Cerebellar cortex (tissue), 1 donor: ENCODE data around the gene WDR33.

Source experiments
- DNase-seq: peaks from one replicate; pipeline ENCODE4 v3.0.0-alpha.2; 2015; ENCODE audit warnings: low spot score

WDR33 gene

DNA sequence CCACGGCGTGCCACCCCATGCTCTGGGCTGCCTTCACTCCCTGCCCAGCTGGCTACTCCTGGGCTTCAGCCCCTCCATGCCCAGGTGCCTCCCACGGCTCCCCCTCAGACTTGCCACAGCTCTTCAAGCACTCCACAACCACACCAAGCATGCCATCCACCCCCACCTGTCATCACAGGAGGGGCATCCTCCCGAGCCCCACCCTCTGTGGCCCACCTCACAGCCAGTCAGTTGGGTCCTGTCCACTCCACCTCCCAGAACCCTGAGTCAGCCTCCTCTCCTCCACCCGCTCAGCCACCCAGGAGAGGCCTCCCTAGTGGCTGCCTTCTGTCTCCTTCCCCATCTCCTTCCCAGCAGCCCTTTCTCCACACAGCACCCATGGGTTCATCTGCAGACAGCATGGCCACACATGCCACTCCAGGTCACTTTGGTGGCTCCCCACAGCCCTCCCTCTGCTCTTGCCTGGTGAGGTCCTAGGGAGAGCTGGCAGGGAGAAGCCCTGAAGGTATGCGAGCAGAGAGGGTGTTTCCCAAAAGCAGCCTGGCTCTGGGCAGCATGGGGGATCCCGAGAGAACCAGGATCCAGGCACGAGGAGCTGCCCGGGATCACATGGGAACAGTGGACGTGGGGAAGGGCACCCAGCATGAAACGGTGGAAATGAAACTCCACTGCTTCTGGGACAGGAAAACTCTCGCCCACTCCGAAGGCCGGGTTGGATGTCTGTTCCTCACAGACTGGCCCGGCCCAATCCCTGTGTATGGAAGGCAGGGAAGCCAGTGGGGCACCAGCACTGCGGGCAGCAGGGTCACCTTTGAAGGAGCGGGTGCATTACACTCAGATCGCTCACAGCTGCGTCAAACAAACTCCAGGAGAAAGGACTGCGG, 138.4 kb downstream of the WDR33 start:
- no peak for DNase-seq

DNA sequence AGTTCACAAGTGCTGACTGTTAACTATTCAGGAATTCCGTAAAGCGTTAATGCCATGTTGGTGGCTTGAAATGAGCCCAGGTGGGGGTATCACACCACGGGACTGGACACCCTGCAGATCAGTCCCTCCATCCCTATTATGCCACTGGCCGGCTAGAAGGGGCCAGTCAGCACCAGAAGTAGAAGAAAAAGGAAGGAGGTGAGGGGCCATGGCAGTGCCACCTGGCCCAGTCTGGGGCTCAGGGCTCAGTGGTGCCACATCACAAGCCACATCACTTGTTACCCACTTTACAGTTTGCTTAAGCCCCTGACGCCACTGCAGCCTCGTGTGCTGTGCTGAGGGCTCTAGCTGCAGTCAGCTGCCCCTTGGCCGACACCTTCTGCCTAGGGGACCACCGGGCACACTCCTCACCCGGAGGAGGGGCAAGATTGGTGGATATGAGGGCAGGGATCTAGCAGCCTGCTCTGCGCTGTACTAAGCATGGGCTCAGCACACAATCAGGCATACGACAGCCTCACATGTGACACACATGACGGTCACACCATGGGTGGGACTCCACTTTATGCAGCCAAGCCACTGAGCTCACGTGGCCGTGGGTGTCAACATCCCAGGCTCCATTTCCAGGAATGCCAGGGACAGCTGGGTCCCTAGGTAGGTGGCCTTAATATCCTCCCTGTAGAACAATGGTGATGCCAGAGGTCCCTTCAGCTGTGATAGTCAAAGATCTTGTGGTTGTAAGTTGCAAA, 139.2 kb downstream of the WDR33 start:
- no peak for DNase-seq

- DNase-seq: no peak
Measured at GRCh38 chr2:127670957-127671290, 140.0 kb downstream of the WDR33 start.

DNA sequence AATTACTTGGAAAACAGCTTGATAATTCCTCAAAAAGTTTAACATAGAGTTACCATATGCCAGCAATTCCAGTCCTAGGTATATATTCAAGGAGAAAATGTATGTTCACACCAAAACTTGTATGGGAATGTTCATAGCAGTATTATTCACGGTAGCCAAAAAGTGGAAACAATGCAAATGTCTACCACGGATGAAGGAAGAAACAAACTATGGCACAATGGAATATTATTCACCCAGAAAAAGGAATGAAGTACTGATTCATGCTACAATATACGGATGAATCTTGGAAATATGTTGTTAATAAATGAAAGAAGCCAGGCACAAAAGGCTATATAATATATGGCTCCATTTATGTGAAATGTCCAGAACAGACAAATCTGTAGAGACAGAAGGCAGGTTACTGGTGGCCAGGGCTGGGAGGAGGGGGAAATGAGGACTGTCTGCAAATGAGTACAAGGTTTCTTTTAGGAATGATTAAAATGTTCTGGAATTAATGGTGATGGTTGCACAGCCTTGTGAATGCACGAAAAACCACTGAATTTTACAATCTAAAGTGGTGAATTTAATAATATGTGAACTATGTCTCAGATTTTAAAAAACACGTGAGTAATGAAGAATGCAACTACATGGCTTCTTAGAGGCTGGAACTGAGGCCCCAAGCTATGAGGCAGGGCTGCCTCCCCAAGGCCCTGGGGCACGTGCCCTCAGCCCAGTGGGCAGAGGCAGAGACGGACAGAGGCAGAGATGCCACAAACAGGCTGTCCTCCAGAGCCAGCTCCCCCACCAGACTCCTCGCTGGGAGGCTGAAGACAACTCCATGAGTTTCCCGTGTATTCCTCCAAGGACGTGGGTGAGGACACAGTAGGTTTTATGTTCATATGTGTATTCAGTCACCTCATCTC, 140.7 kb downstream of the WDR33 start:
- no peak for DNase-seq

GRCh38 chr2:127669056-127669455, 141.9 kb downstream of the WDR33 start:
- DNase-seq: no peak

DNA sequence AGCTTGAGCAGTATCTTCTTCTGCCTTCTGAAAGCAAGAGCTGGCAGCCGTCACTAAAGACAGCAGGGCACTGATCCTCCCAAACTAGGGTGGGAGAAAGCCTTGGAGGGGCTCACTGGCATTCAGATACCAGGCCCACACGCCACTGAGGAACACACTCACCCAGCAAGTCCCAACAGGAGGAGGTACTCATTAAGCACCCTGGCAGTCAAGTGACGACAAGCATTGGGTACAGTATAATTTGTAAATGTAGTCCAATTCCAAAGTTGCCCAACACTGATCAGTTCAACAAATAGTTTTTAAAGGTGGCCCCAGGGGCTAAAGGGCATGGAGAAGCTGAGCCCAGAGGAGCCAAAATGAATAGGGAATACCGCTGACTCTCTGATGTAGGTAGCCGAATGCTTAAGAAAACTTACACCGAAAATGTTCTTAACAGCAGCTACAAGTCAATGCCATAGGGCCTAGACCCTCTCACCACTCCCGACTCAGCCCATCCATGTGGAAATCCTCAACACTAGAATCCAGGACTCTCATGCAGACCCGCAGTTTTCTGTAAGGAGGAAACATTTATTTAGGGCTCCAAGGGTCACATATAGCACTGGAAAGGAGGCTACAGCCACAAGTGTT, 145.6 kb downstream of the WDR33 start:
- no peak for DNase-seq

- no peak for DNase-seq
Measured at GRCh38 chr2:127664895-127665225, 146.1 kb downstream of the WDR33 start.

DNA sequence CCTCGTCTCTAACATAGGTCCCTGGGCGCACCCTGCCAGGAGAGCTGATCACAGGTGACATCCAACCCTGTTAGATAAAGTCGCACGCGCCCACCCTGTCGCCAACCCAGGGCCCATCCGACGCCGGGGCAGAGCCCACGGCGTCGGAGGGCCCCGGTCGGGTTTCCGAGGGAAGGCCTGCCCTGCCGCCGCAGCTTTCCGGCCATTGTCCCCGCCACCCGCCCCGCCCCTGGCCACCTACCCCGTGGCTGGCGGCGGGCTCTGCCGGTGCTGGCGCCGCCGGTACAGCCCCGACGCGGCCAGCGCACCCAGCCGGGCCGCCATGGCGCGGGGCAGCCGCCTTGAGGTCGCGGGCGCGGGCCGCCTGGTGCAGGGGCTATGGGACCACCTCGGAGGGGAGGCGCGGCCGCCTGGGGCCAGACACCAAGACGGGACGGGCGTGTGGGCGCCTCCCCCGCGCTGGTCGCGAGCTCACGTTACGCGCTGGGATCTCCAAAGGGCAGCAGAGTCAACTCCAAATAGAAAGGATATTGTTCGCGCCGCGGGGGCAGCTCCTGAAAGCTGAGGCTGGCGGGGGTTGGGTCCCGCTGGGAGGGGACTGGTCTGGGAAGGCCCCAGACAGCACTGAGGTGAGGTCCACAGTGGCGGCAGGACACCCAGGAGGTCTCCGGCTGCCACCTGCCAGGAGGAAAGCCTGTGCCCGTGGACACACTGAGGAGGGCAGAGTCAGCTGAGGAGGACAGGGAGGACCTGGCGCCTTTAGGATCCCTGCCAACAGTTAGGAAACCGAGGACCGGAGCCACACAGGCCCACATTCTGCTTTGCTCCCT, 146.7 kb downstream of the WDR33 start:
- DNase-seq: no peak

GRCh38 chr2:127663566-127664064, 147.4 kb downstream of the WDR33 start:
- no peak for DNase-seq

- no peak for DNase-seq
Measured at GRCh38 chr2:127662937-127663565, 147.9 kb downstream of the WDR33 start.

DNA sequence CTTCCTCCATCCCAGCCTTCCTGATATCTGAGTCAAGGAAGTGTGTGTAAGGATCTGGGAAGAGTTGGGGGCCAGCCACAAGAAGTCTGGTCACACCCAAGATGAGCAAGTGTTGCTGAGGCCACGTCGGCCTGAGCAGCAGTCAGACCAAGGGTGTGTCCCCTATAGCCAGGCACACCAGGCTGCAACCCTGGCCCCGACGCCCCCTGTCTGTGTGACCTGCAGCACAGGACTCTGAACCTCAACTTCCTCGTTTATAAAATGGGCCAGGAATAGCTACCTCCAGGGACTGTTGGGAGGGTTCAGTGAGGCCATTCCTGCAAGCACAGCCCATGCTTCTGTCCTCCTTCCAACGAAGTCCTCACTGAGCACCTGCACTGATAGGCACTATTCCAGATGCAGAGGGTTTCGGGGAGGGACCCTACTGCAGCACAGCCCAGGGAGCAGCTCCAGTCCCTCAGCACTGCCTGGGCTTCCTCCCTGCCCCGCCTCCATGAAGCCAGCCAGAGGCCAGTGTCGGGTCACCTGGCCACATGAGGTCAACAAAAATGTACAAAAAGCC, 148.9 kb downstream of the WDR33 start:
- no peak for DNase-seq

- DNase-seq: no peak
Measured at GRCh38 chr2:127661072-127661649, 149.8 kb downstream of the WDR33 start.

DNA sequence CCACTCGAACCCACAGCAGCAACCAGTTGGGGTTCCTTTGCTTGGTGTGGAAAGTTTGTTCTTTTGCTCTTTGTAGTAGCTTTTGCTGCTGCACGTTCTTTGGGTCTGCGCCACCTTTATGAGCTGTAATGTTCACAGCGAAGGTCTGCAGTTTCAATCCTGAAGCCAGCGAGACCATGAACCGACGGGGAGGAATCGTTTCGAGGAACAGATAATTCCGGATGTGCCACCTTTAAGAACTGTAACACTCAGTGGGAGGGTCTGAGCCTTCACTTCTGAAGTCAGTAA, 150.7 kb downstream of the WDR33 start:
- no peak for DNase-seq

DNA sequence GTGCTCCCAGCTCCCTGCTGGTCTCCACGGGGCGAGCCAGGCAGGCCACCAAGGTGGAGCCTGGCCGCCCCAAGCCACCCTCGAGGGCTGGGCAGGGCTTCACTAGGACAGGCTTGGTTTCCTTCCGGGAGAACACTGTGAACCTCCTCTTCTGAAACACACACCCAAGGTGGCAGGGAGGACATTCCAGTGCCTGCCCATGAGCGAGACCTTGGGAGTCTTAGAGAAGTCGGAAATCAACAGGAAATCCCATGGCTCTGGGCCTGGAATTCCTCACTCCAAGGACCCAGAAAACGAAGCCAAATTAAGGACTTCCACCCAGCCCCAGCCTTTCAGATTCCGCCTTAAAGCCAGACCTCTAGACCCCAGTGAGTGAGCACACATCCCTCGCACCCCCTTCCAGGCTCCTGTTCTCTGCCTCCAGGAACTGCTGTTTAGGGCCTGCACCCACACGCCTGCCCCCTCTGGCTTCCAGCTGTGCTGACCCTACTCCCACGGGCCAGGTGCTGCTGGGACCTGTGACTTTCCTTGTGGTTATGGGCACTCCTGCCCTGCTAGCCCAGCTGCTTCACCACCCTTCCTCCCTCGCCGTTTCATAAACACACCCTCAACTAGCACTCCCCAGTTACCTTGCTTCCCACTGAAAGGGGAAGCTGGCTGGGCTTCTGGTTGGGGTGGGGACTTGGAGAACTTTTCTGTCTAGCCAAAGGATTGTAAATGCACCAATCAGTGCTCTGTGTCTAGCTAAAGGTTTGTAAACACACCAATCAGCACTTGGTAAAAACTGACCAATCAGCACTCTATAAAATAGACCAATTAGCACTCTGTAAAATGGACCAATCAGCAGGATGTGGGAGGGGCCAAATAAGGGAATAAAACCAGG, 151.3 kb downstream of the WDR33 start:
- no peak for DNase-seq

DNA sequence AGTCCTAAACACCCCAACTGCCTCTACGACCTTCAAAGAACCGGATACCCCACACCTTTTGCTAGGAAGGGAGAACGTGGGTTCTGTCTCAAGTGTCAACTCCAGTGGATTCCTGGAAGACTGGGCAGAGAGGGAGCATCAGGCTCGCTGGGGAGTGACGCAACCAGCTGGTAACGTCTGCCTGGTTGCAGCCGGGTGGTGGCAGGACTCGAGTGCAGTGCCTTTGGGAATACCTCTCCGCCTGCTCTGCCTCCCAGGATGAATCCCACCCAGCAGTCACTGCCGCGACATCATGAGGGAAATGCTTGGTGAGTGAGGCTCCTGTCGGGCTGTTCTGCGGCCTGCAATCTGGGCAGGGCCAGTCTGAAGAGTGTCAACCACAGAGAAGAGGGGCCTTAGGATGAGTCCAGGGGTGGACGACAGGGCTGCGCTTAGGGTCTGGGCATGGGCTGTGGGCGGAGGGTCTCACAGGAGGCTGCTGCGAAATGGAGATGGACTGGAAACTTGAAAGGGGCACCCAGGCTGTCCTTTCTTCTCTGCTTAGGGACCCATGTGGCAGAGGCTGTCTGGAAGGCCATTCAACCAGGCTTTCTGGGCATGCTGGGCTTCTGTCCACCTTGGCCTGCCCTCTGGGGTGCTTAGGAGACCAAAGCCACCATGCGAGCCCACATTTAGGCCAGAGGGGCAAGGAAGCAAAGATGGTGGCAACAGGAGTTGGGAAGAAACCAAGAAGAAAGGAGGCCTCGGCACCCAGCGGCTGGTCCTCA, 152.1 kb downstream of the WDR33 start:
- no peak for DNase-seq

DNA sequence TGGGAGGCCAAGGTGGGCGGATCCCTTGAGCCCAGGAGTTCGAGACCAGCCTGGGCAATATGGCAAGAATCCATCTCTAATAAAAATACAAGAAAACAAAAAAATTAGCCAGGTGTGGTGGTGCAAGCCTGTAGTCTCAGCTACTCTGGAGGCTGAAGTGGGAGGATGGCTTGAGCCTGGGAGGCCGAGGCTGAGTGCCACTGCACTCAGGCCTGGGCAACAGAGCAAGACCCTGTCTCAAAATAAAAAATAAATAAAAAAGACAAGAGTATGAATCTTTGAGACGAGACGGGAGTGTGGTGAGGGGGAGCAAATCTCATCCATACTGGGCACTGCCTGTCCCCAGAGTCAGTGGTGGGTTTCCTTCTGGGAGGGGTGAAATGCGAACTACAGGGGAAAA, 152.8 kb downstream of the WDR33 start:
- DNase-seq: no peak

DNA sequence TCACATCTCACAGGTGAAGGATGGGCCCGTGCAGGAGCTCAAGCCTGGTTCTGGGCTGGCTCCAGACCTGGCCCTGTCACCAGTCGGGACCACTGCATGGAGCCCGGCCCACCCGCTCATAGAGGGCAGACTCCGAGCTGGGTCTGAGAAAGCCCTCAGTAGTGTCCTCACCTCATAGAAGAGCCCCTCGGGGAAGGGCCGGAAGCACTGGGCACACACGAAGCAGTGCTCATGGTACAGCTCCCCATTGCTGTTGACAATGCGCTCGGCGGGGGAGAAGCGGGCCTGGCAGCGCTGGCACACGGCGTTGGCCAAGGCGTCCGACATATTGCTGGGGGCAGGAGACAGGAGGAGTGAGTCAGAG, 153.8 kb downstream of the WDR33 start:
- DNase-seq: no peak

- DNase-seq: no peak
Measured at GRCh38 chr2:127656569-127657231, 154.3 kb downstream of the WDR33 start.
